IMR-90 (cell line): ENCODE data around the gene GNE.
A peak's percentile ranks its signal among the peaks of the same experiment; 100 is the strongest.

Experiments used
- CEBPB ChIP-seq: IDR thresholded peaks from 2 replicates; pipeline ENCODE4 v1.6.1; 2012; ENCODE audit warnings: low read depth, low read length, improper control_type of control experiment
- CTCF ChIP-seq: conservative IDR thresholded peaks from 2 replicates; pipeline ENCODE4 v1.5.1; 2012; ENCODE audit warnings: mild to moderate bottlenecking, low read depth, low read length, improper control_type of control experiment
- ELK1 ChIP-seq: fragments of 150-350 bp; IDR thresholded peaks from 2 replicates; pipeline ENCODE4 v1.6.1; 2016; ENCODE audit warnings: low read depth, mild to moderate bottlenecking, low read length, moderate library complexity, borderline replicate concordance
- FOS ChIP-seq: fragments of 150-350 bp; IDR thresholded peaks from 2 replicates; pipeline ENCODE4 v1.6.1; 2016; ENCODE audit warnings: low read depth, low read length
- MAFK ChIP-seq: IDR thresholded peaks from 2 replicates; pipeline ENCODE4 v1.6.1; 2012; ENCODE audit warnings: low read depth, low read length, improper control_type of control experiment
- MAZ ChIP-seq: IDR thresholded peaks from 2 replicates; pipeline ENCODE4 v1.6.1; 2012; ENCODE audit warnings: low read depth, mild to moderate bottlenecking, low read length, improper control_type of control experiment, moderate library complexity, borderline replicate concordance
- MXI1 ChIP-seq: IDR thresholded peaks from 2 replicates; pipeline ENCODE4 v1.6.1; 2012; ENCODE audit warnings: low read depth, mild to moderate bottlenecking, low read length, moderate library complexity, borderline replicate concordance
- POLR2A ChIP-seq: IDR thresholded peaks from 2 replicates; pipeline ENCODE4 v1.6.1; 2012; ENCODE audit warnings: mild to moderate bottlenecking, low read depth, low read length
- RAD21 ChIP-seq: IDR thresholded peaks from 2 replicates; pipeline ENCODE4 v1.6.1; 2012; ENCODE audit warnings: low read length, improper control_type of control experiment
- RFX5 ChIP-seq: IDR thresholded peaks from 2 replicates; pipeline ENCODE4 v1.8.0; 2012; ENCODE audit warnings: low read depth, mild to moderate bottlenecking, low read length, moderate library complexity
- SMC3 ChIP-seq: fragments of 150-350 bp; IDR thresholded peaks from 2 replicates; pipeline ENCODE4 v1.6.1; 2016; ENCODE audit warnings: low read depth, mild to moderate bottlenecking, antibody characterized with exemption, low read length, moderate library complexity
- TF ChIP-seq, protein P1 (sequence below): fragments of 150-350 bp; IDR thresholded peaks from 2 replicates; pipeline ENCODE4 v1.6.1; 2017; ENCODE audit warnings: mild to moderate bottlenecking, antibody characterized with exemption, low read length, low read depth

DNA sequence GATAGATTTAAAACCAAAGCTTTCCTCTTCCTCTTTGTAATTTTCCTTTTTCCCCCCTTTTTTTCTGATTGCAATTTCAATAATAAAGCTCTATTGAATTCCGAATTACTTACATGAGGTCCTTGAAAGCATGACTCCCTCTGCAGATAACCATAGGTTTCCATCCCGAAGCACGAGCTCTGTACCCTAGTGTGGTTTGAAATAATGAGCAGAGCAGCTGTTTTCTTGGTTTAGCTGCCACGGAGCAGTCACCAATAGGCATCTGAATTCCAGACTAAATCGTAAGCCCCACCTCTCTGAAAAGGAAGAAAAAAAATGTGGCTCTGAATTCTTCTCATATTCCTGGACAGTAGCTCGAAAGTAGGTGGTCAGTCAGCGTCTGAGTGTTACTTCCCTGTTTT, 18.5 kb upstream of the GNE start:
- TF ChIP-seq CTCF (no peak), POLR2A (no peak), ELK1 (no peak), SMC3 (no peak), MXI1 (peak; percentile 46; the same call in 1 of the 2 replicates), RAD21 (no peak), MAZ (no peak), MAFK (no peak), CEBPB (no peak), FOS (no peak), RFX5 (no peak)
- TF ChIP-seq, protein P1, sequence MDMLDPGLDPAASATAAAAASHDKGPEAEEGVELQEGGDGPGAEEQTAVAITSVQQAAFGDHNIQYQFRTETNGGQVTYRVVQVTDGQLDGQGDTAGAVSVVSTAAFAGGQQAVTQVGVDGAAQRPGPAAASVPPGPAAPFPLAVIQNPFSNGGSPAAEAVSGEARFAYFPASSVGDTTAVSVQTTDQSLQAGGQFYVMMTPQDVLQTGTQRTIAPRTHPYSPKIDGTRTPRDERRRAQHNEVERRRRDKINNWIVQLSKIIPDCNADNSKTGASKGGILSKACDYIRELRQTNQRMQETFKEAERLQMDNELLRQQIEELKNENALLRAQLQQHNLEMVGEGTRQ, result no peak
